A673 (cell line): ENCODE measurements around the gene FADS6.

ENCODE experiments used
- CTCF ChIP-seq: fragments of 300-800, 200-600 bp; sonication (generic); conservative IDR thresholded peaks from 2 replicates; pipeline ENCODE4 v1.5.1; 2017; ENCODE audit warnings: low read depth, mild to moderate bottlenecking, antibody characterized with exemption, low read length, moderate library complexity, mixed read lengths
- EZH2 ChIP-seq: fragments of 200-600 bp; sonication (generic); IDR thresholded peaks from 2 replicates; pipeline ENCODE4 v1.6.1; 2017; ENCODE audit warnings: borderline replicate concordance, low read depth, mild to moderate bottlenecking, mixed read lengths, antibody characterized with exemption, low read length; ENCODE audit not compliant: poor library complexity, severe bottlenecking

- TF ChIP-seq CTCF, result no peak
- no peak for TF ChIP-seq EZH2
Observed at GRCh38 chr17:74901353-74902135, 8.1 kb upstream of the FADS6 start.
